HL-60 (cell line): Measurements from ENCODE around the gene FARS2.

Source experiments
- DNase-seq, 2 experiments: peaks; one replicate each; pipeline ENCODE4 v3.0.0-alpha.2; 2010 to 2020; ENCODE audit warnings: low read depth in 1 of 2, low spot score in 1 of 2
- H3K27ac ChIP-seq: fragments of 250-450 bp; sonication (Bioruptor Pico); replicated peaks from 2 replicates; pipeline ENCODE4 v1.5.1; 2020; ENCODE audit warnings: mild to moderate bottlenecking, moderate library complexity
- H3K27me3 ChIP-seq: fragments of 250-450 bp; sonication (Bioruptor Pico); 2 replicates; pipeline ENCODE4 v1.5.1; 2021; ENCODE audit warnings: mild to moderate bottlenecking, moderate library complexity; ENCODE audit not compliant: insufficient read depth, poor library complexity, severe bottlenecking
- H3K4me3 ChIP-seq: replicated peaks from 2 replicates; pipeline ENCODE4 v1.5.1; 2011; ENCODE audit warnings: mild to moderate bottlenecking, control low read depth, low read length; ENCODE audit not compliant: insufficient read depth
- GABPA ChIP-seq: IDR thresholded peaks from 2 replicates; pipeline ENCODE4 v1.6.1; 2012; ENCODE audit warnings: low read depth
- POLR2AphosphoS5 ChIP-seq: IDR thresholded peaks from 2 replicates; pipeline ENCODE4 v1.6.1; 2012; ENCODE audit warnings: low read depth
- REST ChIP-seq: IDR thresholded peaks from 2 replicates; pipeline ENCODE4 v1.6.1; 2012; ENCODE audit warnings: low read depth; ENCODE audit not compliant: insufficient replicate concordance
- SPI1 ChIP-seq: IDR thresholded peaks from 2 replicates; pipeline ENCODE4 v1.6.1; 2012; ENCODE audit warnings: low read depth, mild to moderate bottlenecking, borderline replicate concordance
- TF ChIP-seq, protein P1 (sequence below): IDR thresholded peaks from one replicate; pipeline ENCODE4 v1.5.1; 2011; ENCODE audit warnings: low read length, control low read depth, inconsistent platforms; ENCODE audit not compliant: insufficient read depth

Gene FARS2

GRCh38 chr6:5778906-5779305 lies 517.6 kb downstream of the FARS2 start:
- TF ChIP-seq, protein P1, sequence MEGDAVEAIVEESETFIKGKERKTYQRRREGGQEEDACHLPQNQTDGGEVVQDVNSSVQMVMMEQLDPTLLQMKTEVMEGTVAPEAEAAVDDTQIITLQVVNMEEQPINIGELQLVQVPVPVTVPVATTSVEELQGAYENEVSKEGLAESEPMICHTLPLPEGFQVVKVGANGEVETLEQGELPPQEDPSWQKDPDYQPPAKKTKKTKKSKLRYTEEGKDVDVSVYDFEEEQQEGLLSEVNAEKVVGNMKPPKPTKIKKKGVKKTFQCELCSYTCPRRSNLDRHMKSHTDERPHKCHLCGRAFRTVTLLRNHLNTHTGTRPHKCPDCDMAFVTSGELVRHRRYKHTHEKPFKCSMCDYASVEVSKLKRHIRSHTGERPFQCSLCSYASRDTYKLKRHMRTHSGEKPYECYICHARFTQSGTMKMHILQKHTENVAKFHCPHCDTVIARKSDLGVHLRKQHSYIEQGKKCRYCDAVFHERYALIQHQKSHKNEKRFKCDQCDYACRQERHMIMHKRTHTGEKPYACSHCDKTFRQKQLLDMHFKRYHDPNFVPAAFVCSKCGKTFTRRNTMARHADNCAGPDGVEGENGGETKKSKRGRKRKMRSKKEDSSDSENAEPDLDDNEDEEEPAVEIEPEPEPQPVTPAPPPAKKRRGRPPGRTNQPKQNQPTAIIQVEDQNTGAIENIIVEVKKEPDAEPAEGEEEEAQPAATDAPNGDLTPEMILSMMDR: no peak
- TF ChIP-seq GABPA (no peak), POLR2AphosphoS5 (no peak), REST (no peak), SPI1 (no peak)
- Histone ChIP-seq H3K27ac (no peak overlapping the region), H3K4me3 (no peak overlapping the region), H3K27me3 (no peaks in the 10 kb centered on the region)
- DNase-seq: no peak

GRCh38 chr6:5781019-5781418 lies 519.7 kb downstream of the FARS2 start:
- Histone ChIP-seq H3K4me3 (no peak overlapping the region), H3K27ac (no peak overlapping the region), H3K27me3 (no peaks in the 10 kb centered on the region)
- DNase-seq: no peak
- no peak for TF ChIP-seq POLR2AphosphoS5
- TF ChIP-seq SPI1: no peak
- TF ChIP-seq, protein P1: no peak

DNA sequence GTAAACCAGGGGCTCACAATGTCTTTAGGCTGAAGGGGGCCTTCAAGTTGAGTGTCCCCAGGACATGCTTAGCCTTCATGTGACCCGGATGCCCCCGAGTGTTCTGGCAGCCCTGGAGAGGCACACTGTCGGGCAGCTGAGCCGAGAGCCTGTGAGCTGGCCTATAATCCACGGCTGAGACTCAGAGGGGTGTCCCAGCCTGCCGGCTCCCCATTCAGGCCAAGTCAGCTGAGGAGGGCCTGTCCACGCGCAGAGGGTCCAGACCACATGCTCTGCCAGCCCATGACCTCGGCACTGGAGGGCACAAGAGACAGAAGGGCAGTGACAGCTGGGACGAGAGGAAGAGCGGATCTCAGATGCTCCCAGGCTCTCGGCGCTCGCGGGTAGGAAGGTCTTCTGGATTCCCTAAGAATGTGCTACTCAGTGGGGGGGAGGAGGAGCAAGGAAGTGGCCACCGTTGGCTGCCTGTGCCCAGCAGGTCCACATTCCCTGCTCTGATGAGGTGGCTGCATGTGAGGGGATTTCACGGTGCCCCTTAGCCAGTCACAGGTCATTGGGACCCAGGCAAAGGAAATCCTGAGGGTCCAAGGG lies 520.7 kb downstream of the FARS2 start:
- TF ChIP-seq SPI1 (no peak), POLR2AphosphoS5 (no peak), REST (no peak), GABPA (no peak)
- TF ChIP-seq, protein P1: no peak
- H3K4me3 ChIP-seq: no peak overlapping the region
- DNase-seq: no peak
- H3K27me3 ChIP-seq: no peaks in the 10 kb centered on the region
- H3K27ac ChIP-seq: no peak overlapping the region
